Measurements from ENCODE around the gene ERICH2.

DNA sequence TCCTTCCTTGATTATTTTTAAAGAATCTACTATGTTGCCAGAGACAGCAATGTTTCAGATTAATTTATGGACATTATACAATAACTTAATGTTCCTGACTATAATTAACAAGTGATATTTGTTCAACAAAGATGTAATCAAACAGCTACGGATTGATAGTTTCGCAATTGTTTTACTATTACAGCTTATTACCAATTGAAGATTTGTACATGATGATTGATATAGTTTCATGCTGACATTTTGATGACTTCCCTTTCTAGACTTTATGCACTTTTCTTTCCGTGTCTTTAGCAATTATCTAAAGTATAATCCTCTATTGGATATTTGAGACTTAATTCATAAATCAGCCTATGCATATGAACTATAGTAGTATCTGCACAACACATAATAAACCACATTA is 48.5 kb upstream of the ERICH2 start:
- no peak for TF ChIP-seq POLR2A (IDR thresholded peaks at IDR 0.05)
- TF ChIP-seq, protein P1, sequence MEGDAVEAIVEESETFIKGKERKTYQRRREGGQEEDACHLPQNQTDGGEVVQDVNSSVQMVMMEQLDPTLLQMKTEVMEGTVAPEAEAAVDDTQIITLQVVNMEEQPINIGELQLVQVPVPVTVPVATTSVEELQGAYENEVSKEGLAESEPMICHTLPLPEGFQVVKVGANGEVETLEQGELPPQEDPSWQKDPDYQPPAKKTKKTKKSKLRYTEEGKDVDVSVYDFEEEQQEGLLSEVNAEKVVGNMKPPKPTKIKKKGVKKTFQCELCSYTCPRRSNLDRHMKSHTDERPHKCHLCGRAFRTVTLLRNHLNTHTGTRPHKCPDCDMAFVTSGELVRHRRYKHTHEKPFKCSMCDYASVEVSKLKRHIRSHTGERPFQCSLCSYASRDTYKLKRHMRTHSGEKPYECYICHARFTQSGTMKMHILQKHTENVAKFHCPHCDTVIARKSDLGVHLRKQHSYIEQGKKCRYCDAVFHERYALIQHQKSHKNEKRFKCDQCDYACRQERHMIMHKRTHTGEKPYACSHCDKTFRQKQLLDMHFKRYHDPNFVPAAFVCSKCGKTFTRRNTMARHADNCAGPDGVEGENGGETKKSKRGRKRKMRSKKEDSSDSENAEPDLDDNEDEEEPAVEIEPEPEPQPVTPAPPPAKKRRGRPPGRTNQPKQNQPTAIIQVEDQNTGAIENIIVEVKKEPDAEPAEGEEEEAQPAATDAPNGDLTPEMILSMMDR (IDR thresholded peaks at IDR 0.05): no peak
